Stimulated activated CD8-positive, alpha-beta memory T cell treated with anti-CD3 and anti-CD28 coated beads, Interleukin-7, amount 100 ng/mL, for 1 hour (primary cell): ENCODE results near the gene C1R.

Source experiments
- DNase-seq, 2 donors: peaks; one replicate each; pipeline ENCODE4 v3.0.0-alpha.2; 2020; ENCODE audit warnings: low read depth in 2 of 2

Gene C1R

GRCh38 chr12:7092229-7092985 lies at the start of gene C1R:
TSS of gene C1R (minus strand) at chr12:7092445. CDS start at chr12:7092388, 57 bp downstream.
- peak; percentile 40 to 46 for DNase-seq

DNA sequence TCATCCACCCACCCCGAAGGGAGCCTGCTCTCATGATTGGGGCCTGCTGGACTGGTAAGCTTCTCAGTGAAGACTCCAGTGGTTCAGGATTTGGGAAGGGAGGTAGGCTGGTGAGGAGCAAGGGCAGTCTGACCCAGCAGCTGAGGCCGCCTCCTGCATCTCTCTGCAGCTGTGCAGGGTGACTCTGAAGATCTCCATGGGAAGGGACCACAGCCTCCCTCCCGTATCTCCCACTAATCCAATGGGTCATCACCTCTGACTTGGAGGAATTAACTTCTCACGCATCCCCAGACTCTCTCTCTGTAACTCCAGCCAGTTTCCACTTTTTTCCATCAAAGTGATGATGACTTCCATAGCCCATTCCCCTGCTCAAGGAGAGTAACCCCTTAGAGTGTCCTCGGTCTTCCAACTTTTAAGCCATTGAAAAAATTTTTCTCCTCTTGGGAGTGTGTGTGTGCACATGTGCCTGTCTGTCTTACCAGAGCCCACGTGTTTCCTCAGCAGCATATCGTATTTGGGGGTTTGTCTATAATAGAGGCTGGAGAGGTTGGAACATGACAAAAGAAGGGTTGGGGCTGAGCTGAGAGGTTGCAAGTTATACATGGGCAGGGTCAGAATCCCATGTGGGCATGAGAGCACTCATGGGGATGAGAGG lies 49.2 kb upstream of the C1R start:
- no peak for DNase-seq

GRCh38 chr12:7139200-7139599 lies 47.0 kb upstream of the C1R start:
- DNase-seq, result no peak

DNA sequence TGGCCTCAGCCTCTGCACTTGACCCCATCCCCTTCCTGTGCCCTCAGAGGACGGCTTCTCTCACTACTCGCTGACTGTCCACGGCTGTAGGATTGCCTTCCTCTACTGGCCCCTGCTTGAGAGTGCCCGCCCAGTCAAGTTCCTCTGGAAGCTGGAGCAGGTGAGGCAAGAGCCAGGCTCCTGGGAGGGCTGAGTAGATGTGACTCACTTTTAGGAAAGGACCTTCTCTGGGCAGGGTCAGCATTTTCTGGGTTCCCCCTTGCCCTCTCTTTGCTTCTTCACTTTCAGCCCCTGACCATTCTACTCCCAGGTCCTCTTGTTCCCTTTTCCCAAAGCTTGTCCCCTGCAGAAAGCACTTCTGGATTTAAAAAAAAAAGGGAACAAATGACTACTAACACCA lies 45.7 kb upstream of the C1R start:
- DNase-seq, result no peak

GRCh38 chr12:7136676-7137075 lies 44.4 kb upstream of the C1R start:
- no peak for DNase-seq

GRCh38 chr12:7136071-7136470 lies 43.8 kb upstream of the C1R start:
- no peak for DNase-seq

DNA sequence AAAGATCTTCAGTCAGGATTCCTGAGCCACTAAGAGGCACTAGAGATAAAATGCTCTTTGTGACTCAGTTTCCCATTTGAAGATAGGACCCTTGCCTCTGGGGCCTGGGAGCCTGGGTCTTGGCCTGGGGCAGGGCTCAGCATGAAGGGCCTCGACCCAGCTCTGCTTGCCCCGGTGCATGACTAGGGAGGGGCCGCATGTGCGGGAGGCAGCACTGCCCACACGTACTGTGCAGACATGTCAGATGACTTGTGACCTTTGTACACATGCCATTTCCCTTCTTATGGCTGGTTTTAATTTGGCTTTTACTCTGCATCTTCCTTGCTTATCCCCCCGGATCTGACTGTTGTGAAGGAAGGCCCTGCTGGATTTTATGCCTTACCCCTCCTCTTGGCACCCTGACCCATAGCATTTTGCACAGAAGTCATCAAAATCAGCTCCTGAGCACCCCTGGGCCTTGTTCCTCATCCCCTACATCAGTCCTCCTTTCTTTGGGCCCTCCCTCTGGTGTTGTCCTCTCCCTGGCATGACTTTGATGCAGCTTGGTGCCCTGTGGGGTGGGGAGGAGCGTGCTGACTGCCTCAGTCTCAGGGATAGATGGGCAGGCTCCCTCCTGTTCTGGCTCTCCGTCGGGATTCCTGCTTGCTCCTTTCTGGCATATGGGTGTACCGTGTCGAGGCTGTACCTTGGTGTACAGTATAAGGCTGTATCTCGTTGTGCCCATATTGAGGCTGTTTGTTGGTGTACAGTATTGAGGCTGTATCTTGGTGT lies 42.3 kb upstream of the C1R start:
- DNase-seq, result no peak

- DNase-seq, result no peak
Observed at GRCh38 chr12:7131502-7131866, 39.2 kb upstream of the C1R start.

- no peak for DNase-seq
Observed at GRCh38 chr12:7130701-7131501, 38.7 kb upstream of the C1R start.

GRCh38 chr12:7129872-7130691 lies 37.8 kb upstream of the C1R start, which contains the start of gene CLSTN3:
TSS of gene CLSTN3 (plus strand) at chr12:7130371. CDS start at chr12:7130649, 278 bp downstream.
- DNase-seq, result peak; percentile 72 to 78

DNA sequence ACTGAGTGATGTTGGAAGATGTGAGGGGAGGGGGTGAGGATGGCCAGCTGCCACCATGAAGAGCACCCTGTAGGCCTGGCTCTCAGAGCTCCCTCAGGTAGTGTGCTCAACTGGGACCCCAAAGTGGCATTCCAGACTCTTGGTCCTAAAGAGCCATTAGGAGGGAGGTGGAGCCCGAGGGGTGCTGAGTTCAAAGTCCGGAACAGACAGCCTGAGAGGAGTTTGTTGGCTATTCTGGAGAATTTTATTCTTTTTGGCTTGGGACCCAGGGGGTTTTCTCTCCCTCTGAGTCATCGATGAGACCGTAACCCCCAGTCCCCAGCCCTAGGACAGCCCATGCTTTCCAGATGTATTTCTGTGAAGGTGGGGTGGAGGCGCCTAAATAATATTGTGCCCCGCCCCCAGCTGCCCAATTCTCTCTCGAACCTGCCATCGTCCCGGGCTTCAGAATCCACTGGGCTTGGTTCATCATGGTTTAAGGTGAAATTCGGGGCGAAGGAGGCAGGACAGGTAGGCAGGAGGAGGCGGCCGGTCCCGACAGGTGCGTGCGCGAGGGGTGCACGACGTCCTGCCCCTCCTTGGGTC lies 37.1 kb upstream of the C1R start:
- no peak for DNase-seq

DNA sequence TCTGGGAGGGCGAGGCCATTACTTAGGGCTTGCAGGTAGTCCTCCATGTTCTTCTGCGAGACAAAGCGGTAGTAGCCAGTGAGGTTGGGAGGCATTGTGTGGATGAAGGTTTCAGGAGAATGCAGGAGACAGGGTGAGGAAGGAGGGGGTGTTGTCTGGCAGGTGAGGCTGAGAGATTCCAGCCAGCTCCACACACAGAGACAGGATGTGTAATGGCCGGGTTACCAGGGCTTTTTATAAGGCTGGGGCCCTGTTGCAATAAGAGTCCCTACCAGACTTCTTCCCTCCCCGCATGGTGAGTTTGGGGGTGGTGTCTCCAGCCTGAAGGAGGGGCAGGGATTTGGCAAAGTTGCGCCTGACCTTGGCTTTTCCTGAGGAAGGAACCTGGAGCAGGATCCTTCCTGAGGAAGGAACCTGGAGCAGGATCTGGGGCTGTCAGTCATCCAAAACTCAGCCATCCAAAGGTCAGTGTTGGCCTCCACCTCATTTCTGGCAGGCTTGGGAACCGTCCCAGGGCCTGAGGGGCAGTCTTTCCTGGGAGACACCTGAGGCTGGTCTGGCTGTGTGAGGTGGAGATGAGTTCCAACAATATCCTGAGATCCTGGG lies 36.5 kb upstream of the C1R start, which contains the start of gene RBP5:
TSS of gene RBP5 (minus strand) at position 209 of the 606 bp plus-strand sequence. CDS start at position 95, 114 bp downstream.
- DNase-seq, result no peak

DNA sequence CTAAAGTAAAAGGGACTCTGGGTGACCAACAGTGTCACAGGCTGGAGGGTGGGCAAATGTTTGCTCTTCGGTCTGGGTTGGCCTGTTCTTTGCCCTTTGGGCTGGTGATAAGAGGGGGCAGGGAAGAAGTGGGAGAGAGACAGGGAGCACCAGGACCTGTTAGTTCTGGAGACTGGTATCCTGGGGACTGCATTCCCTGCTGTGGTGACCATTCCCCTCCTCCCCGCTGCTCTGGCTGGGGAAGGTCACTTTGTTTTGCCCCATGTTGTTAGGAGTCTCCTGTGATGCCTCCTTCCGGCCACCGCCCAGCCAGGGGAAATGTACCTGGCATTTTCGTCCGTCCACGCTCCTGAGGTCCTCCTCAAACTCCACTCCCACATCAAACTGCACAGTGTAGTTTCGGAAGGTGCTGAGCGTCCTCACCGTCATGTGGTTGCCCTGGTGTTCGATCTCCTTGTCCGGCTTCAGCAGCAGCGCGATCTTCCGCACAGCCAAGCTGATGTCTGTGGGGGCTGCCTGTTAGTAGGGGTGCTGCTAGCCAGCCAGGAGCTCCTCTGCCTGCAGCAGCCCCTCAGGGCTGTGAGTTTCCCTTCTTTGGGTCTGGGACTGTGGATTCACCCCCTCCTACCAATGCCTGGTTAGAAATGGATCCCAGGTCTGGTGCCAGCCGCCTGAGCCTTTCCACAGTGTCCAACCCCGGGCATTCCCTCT lies 35.8 kb upstream of the C1R start:
- DNase-seq, result no peak

DNA sequence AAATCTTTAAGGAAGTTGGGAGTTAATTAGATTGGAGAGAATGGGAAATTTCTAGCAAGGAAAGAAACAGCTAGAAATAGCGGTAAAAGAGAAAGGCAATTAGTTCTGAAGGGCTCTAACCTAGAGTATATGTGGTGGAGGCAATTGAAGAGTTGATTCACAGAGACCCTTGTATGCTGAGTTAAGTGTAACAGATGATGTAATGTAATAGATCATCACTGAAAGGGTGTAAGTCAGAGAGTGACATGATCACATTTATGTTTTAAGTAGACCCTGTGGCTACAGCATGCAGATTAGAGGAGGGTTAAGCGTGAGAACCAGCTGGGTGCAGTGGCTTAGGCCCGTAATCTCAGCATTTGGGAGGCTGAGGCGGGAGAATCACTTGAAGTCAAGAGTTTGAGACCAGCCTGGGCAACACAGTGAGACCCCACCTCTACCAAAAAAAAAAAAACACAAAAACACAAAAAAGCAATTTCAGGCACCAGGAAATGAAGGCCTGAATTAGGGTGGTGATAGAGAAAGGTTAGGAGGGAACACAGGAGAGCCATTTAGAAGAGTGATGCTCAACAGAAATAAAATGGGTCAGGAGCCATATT lies 33.5 kb upstream of the C1R start:
- DNase-seq, result no peak

DNA sequence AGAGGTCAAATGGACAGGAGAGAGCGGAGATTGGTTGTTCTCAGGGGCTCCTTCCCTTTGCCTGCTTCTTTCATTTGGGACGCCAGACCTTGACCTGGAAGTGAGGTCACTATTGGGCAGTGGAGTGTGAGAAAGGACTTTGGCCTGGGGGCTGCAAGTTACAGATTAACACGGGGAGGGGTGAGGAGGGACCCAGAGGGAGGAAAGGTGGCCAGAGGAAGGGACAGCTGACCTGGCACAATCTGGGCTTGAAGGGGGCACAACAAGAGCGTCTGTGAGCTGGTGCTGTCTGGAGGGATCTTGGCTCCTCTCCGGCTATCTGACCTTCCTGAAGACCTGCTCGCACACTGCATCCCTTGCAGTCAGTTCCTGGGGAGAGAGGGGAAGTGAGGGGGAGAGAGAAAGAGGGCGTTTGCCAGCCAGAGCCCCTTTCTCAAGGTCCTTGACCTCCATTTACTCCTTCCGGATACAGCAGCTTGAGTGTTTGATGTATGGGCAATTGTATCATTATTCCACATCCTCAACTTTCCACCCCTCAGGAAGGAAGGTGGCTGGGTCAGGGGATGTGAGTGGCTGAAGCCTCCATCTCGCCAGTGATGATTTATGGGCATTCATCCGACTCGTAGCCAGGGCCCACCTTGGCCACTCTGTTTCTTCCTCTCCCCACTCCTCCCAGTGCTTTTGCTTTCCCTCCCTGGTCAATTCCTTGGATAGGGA lies 31.7 kb upstream of the C1R start:
- no peak for DNase-seq

- DNase-seq, result no peak
Observed at GRCh38 chr12:7122811-7123769, 30.8 kb upstream of the C1R start.

DNA sequence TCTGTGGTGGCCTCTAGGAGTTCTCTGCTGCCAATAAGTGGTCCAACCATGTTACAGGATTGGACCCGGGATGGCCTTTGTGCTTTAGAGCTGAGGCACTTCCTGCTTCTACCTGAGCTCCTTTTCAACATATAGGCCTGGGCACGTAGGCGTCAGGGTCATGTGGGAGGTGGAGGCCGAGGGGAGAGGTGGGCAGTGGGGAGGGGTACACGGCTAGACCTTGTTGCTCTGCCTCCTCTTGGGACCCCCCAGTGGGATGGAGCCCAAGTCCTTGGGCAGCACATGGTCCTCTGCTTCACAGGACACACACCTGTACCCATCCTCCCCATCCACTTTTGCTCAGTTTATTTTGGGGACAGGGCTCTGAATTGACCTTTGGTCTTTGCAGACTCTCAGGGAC lies 29.1 kb upstream of the C1R start:
- DNase-seq, result no peak
